ENCODE measurements around the gene NAT8.
"Not testable (repeated sequence)": the region's sequence is repeated elsewhere in the genome, so short reads cannot be mapped to it uniquely, and the experiment has no call there.

Gene NAT8, protein sequence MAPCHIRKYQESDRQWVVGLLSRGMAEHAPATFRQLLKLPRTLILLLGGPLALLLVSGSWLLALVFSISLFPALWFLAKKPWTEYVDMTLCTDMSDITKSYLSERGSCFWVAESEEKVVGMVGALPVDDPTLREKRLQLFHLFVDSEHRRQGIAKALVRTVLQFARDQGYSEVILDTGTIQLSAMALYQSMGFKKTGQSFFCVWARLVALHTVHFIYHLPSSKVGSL

DNA sequence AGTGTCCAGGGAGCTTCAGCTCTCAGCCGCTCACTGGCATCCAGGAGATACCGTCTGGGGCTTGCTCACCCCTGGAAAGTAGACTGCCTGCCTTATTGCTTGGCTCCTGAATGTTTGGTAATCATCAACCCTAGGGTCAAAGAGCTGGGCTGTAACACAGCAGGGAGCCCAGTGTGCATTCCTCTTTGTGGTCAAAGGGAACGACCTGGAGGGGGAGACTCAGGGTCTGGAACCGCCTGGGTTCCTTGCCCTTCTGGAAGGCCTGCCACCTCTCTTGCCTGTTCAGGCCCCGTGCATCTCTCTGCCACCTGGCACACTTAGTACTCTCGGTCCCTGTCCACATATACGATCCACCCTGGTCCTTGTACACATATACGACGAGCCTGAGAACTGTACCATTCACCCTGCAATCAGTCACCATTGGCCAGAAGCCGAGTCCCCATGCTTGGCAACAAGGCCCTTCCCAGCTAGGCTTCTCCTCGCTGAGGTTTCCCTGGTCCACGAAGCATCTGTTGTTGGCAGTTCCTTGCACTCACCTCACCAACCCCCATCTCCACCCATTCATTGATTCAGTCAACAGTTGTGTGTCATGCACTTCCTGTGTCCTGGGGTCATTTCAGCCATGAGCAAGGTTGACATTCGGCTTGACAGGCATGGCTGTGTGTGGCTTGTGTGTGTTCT lies at the start of gene NAT8:
Gene NAT8, minus strand, starts transcription at position 85 of the 681 bp plus-strand sequence. CDS start 794 bp downstream, outside the sequence.
- no peak for DNase-seq

- DNase-seq, result not testable (repeated sequence)
Measured at GRCh38 chr2:73690372-73691088, 48.3 kb upstream of the NAT8 start.

DNA sequence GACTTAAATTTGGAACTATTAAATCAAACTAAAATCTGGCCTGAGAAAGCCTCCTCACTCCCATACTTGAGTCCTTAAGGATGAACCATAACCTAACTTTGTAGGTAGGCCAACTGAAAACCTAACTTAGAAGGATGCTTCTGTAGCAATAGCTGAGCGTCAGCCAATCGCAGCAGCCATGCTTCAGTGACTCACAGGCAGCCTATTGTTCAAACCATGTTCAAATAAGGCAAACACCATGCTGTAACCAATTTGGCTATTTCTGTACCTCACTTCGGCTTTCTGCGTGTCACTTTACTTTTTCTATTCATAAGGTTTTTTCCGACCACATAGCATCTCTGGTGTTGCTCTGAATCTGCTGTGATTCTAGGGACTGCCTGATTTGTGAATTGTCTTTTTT lies 46.3 kb upstream of the NAT8 start:
- DNase-seq, result not testable (repeated sequence)

DNA sequence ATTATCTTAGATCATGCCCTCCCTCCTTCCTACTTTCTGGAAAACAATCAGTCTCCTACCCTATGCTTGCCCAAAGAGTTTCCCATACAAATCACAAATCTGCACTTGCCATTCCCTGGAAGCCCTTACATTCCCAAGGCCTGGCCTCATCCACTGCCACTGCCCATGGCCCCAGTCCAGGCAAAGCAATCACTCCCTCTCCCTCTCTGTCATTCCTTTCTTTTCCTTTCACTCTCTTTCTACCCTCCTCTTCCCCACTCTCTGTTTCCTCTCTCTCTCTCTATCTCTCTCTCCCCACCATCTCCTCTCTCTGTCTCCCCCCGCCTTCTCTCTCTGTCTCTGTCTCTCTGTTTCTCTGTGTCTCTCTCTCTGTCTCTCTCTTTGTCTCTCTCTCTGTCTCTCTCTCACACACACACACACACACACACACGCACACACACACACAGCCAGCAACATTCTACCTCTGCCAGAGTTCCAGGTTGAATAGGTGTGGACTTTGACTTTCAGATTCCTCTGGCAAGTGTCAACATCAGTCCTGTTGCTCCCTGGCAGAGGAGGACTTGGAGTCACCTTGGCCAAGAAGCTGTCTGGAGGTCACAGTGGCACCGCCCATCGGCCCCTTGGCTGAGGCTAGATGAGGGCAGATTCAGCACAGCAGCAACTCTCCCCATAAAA lies 43.7 kb upstream of the NAT8 start:
- no peak for DNase-seq

- not testable (repeated sequence) for DNase-seq
Measured at GRCh38 chr2:73684905-73685304, 42.7 kb upstream of the NAT8 start.

- DNase-seq, result peak; percentile 3
Measured at GRCh38 chr2:73684325-73684724, 42.1 kb upstream of the NAT8 start.

DNA sequence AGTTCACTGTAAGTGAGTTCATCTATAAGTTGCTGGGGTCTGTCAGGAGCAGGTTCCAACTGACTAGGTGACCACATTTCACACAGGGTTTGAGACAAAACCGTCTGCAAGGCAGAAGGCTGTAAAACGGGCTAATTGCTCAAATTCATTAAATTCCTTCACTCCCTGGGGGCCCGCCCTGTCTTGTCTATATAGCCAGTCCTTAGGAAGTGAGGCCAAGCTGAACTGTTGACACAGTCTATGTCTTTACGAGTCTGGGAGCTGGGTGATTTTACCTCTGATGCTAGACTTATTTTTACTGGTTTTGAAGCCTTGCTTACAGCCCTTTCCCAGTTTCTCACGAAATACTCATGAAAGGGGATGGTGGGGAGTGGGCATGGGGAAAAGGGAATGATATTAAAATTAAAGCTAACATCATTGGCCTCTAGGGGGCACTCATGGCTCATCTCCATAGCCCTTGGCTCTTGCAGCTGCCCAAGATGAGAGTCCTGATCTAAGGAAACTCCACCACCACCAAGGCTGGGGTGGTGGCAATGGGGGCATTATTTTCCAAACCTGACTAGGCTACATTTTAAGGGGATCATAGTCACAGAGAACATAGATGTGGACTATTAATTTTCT lies 37.8 kb upstream of the NAT8 start:
- not testable (repeated sequence) for DNase-seq

DNA sequence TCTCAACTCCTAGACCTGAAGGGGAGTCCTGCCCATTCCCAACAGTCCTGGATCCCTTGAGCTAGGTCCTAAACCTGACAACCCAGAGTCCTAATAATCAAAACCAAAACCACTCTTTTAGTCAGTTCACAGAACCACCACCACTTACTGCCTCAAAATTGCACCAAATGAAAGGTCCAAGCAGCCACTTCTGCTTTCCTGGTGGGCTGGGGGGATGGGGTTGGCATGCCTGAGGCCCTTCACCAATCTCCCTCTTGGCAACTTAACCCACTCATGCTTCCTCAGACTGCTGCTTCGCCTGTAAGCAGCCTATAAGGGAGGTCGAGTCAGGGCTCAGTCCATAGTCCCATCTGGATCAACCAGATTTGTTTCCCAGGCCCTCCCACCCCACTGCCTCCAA lies 37.0 kb upstream of the NAT8 start:
- DNase-seq, result not testable (repeated sequence)

DNA sequence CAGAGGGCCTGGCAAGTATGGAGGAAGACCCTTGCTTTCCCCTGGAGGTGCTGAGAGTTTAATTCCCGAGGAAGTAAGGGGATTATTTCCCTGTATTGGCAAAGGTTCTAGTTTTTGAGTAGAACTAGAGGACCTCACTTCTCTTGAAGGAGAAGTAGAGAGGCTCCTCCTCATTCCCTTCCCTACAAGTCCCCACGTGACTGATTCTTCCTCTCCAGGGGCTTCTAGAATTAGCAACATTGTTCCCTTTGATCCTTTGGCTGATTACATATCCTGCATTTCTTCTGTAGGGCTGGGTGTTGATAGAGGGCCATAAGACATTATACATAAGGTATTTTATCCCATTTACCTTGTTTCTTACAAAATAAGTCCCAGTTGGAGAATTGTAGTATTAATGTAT lies 35.8 kb upstream of the NAT8 start:
- not testable (repeated sequence) for DNase-seq

- DNase-seq, result not testable (repeated sequence)
Measured at GRCh38 chr2:73676211-73676610, 34.0 kb upstream of the NAT8 start.

DNA sequence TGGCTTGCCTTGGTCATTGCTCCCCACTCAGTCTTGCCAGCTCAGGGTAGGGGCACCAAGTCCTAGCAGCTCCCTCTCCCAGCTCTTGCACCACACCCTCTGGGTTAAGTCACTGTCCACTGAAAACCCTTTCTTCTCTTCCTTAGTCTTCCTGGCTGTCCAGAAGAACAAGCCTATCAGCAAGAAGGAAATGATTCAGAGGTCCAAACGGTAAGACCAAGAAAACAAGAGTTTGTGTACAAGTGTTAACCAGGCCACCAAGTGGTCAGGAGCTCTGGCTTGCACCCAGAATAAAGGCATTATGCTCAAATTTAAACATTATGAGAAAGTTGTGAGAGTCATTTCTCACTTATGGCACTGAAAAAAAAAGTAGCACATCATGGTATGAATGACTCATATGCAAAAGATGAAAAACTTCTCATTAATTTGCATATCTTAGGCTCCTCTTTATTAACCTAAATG lies 32.5 kb upstream of the NAT8 start:
- not testable (repeated sequence) for DNase-seq

DNA sequence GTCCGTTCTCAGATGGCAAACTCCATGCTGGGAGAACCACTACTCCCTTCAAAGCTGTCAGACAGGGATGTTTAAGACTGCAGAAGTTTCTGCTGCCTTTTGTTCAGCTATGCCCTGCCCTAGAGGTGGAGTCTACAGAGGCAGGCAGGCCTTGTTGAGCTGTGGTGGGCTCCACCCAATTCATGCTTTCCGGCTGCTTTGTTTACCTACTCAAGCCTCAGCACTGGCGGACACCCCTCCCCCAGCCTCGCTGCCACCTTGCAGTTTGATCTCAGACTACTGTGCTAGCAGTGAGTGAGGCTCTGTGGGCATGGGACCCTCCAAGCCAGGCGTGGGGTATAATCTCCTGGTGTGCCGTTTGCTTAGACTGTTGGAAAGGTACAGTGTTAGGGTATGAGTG lies 27.8 kb upstream of the NAT8 start:
- not testable (repeated sequence) for DNase-seq

DNA sequence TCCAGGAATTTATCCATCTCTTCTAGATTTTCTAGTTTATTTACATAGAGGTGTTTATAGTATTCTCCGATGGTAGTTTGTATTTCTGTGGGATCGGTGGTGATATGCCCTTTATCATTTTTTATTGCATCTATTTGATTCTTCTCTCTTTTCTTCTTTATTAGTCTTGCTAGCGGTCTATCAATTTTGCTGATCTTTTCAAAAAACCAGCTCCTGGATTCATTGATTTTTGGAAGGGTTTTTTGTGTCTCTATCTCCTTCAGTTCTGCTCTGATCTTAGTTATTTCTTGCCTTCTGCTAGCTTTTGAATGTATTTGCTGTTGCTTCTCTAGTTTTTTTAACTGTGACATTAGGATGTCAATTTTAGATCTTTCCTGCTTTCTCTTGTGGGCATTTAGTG lies 25.0 kb upstream of the NAT8 start:
- not testable (repeated sequence) for DNase-seq

- no peak for DNase-seq
Measured at GRCh38 chr2:73654175-73654574, 12.0 kb upstream of the NAT8 start.

GRCh38 chr2:73652348-73652747 lies 10.1 kb upstream of the NAT8 start:
- no peak for DNase-seq

DNA sequence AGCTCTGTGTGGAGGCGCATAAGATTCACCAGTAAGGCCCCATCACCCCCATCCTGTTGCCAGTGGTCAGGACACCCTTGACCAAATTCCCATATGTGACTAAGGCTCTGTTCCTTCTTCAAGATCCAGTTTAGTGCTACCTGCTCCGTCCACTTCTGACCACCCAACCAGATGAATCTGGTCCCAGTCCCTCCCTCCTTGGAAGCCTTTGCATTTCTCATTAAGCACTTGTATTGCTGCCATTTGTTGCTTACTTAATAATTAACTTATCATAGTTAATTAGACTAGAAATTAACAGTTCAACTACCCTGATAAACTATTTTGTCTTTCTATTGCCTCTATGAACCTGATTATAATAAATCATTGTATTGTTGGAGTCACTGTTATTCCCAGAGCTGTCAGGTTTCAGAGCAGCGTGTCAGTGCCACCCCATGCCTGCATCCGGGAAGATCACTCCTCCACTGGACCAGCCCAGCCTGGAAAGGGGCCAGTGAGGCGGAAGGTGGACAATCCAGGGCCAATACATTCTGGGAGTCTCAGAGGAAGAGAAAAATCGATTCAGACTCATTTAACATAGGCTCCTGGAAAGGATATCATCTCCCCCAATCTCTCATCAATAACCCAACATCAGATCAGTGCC lies 9.5 kb upstream of the NAT8 start:
- DNase-seq, result no peak

DNA sequence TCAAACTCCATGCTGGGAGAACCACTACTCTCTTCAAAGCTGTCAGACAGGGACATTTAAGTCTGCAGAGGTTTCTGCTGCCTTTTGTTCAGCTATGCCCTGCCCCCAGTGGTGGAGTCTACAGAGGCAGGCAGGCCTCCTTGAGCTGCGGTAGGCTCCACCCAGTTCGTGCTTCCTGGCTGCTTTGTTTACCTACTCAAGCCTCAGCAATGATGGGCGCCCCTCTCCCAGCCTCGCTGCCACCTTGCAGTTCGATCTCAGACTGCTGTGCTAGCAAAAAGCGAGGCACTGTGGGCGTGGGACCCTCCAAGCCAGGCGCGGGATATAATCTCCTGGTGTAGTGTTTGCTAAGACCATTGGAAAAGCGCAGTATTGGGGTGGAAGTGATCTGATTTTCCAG lies 5.5 kb upstream of the NAT8 start:
- DNase-seq, result not testable (repeated sequence)

GRCh38 chr2:73641767-73642062 lies 507 bp downstream of the NAT8 start:
- no peak for DNase-seq

GRCh38 chr2:73640946-73641766 lies 1.1 kb downstream of the NAT8 start:
- DNase-seq, result no peak

- DNase-seq, result no peak
Measured at GRCh38 chr2:73640511-73640911, 1.7 kb downstream of the NAT8 start.

DNA sequence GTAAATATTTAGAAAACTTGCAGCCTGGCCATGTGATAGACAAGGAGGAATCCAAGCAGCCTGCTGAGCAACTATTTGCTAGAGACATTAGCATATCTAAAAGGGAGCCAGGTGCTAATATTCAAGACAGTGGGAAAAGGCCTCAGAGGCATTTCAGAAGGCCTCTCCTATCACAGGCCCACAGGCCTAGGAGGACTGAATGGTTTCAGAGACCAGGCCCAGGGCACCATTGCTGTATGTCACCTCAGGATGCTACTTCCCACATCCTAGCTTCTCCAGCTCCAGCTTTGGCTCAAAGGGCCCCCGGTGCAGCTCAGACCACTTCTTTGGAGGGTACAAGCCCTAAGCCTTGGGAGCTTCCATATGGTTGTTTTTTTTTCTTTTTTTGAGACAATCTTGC lies 3.8 kb downstream of the NAT8 start:
- no peak for DNase-seq

DNA sequence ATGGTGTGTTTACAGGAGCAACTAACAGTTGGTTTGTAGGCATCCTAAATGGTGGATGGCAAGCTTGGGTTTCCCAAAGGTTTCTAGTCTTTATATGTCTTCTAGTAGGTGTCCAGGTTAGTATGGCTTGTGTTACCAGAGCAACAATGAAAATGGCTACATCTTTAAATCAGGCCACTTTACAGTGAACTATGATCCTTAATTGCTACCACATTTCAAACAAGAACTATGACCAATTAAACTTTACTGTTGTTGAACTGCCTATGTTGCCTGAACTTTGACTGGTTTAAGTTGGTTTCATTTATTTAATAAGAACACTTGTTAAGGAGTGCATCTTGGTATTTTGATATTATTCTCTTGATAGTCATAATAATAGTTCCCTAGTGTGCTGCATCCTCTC lies 5.2 kb downstream of the NAT8 start:
- DNase-seq, result not testable (repeated sequence)
